Middle frontal gyrus (tissue), 1 donor: Measurements from ENCODE around the gene PITX3.

Experiments
- DNase-seq: peaks from one replicate; pipeline ENCODE4 v3.0.0-alpha.2; 2015; ENCODE audit warnings: low spot score; ENCODE audit errors: extremely low spot score

PITX3 gene

GRCh38 chr10:102184606-102185005 is 56.7 kb downstream of the PITX3 start:
- DNase-seq, result no peak
